Adipocyte (in vitro differentiated cells): ENCODE results near the gene PARVA.

ENCODE experiments used
- DNase-seq: peaks from one replicate; pipeline ENCODE4 v3.0.0-alpha.2; 2015; ENCODE audit warnings: low read depth
- H3K27me3 ChIP-seq: replicated peaks from 2 replicates; pipeline ENCODE4 v1.7.0; 2013; ENCODE audit warnings: mild to moderate bottlenecking, low read length, moderate library complexity; ENCODE audit not compliant: control insufficient read depth, insufficient read depth
- H3K36me3 ChIP-seq: 2 replicates; pipeline ENCODE4 v1.7.0; 2013; ENCODE audit warnings: low read length, mild to moderate bottlenecking, moderate library complexity; ENCODE audit not compliant: control insufficient read depth, insufficient read depth, severe bottlenecking
- H3K4me1 ChIP-seq: 2 replicates; pipeline ENCODE4 v1.7.0; 2013; ENCODE audit warnings: mild to moderate bottlenecking, low read length, moderate library complexity; ENCODE audit not compliant: control insufficient read depth, insufficient read depth
- H3K4me3 ChIP-seq: 2 replicates; pipeline ENCODE4 v1.7.0; 2013; ENCODE audit warnings: mild to moderate bottlenecking, low read length, moderate library complexity
- H3K9ac ChIP-seq: 2 replicates; pipeline ENCODE4 v1.7.0; 2013; ENCODE audit warnings: mild to moderate bottlenecking, low read length, moderate library complexity
- H3K9me3 ChIP-seq: 2 replicates; pipeline ENCODE4 v1.7.0; 2013; ENCODE audit warnings: mild to moderate bottlenecking, low read length, moderate library complexity; ENCODE audit not compliant: control insufficient read depth

Gene PARVA

DNA sequence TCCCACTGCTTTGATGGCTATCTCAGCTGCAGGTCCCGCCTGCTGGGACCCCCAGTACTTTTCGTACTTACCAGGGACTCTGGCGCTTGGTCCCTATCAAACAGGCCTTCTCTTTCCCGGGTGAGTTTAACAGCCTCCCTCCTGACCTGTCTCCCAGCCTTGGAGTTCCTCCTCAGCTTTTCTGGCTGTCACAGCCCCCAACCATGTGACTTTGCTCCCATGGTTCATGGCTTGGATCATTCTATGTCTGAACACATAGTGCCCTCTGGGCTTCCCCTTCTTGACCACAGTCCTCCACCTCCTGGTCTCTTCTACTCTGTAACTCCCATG, 56.9 kb downstream of the PARVA start:
- peaks cover 15% of the 10 kb centered on the region for H3K36me3 ChIP-seq
- H3K4me1 ChIP-seq, result peaks cover 85% of the 10 kb centered on the region
- peak; percentile 57 for DNase-seq
- H3K4me3 ChIP-seq, result peak overlapping the region; percentile 10
- H3K27me3 ChIP-seq, result no peaks in the 10 kb centered on the region
- H3K9me3 ChIP-seq, result no peaks in the 10 kb centered on the region
- H3K9ac ChIP-seq, result peak overlapping the region; percentile 65

DNA sequence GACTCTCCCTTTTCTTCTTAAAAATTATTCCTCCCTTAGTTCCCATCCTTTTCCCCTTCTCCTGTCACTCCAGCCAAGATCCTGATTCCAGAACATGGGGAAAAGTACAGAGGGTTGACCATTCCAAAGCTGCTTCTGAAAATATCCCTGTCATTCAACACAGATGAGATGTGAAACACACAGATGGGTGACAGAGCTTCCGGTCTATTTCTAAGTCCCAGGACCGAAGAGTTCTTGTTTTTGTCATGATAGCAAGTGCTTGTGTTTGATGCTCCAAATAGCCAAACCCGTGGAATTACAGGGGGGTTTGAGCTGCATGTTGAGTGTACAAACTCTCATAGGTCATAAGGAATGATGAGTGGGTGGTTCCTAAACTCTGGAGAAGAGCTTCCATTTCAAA, 57.9 kb downstream of the PARVA start:
- peaks cover 78% of the 10 kb centered on the region for H3K4me1 ChIP-seq
- no peak for DNase-seq

DNA sequence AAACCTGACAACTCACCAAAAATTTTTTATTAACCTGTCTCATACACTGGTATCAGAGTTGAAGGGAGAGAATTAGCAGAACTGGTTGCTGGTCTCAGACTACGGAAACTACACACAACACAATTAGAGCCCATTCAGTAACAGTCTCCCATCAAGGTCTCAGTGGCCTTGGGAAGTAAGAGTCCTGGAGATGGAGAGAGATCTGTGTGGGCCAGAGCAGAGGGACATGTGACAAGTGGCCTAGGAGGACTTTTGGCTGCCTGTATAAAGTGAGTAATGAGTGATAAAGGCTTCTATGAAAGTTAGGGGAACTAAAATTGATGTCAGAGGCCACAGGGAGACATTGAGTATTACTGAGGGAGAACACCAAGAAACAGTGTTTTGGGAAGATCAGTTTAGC, 58.9 kb downstream of the PARVA start:
- Histone ChIP-seq H3K9me3 (no peaks in the 10 kb centered on the region), H3K9ac (no peak overlapping the region), H3K4me1 (peaks cover 70% of the 10 kb centered on the region), H3K4me3 (no peak overlapping the region), H3K36me3 (peaks cover 22% of the 10 kb centered on the region), H3K27me3 (no peaks in the 10 kb centered on the region)
- no peak for DNase-seq

More for the DNA sequence above, 57.9 kb downstream of the PARVA start:
- Histone ChIP-seq H3K27me3 (no peaks in the 10 kb centered on the region), H3K4me3 (no peak overlapping the region), H3K9ac (no peak overlapping the region), H3K9me3 (no peaks in the 10 kb centered on the region), H3K36me3 (peaks cover 15% of the 10 kb centered on the region)

DNA sequence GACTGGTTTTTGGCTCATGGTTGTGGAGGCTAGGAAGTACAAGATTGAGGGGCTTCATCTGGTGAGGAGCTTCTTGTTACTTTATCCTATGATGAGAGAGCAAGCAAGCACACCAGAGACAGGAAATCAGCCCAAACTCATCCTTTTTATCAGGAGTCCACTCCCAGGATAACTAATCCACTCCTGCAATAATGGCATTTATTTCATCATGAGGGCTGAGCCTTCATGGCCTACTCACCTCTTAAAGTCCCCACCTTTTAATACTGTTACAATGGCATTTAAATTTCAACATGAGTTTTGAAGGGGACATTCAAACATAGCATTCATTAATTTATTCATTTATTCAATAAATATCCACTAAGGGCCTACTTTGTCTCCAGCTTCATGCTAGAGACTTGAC, 60.9 kb downstream of the PARVA start:
- Histone ChIP-seq H3K4me1 (peaks cover 59% of the 10 kb centered on the region), H3K9me3 (no peaks in the 10 kb centered on the region), H3K9ac (no peak overlapping the region), H3K4me3 (no peak overlapping the region), H3K27me3 (no peaks in the 10 kb centered on the region), H3K36me3 (peaks cover 22% of the 10 kb centered on the region)
- no peak for DNase-seq

GRCh38 chr11:12439615-12440014, 62.2 kb downstream of the PARVA start:
- Histone ChIP-seq H3K36me3 (peaks cover 30% of the 10 kb centered on the region), H3K27me3 (no peaks in the 10 kb centered on the region), H3K9me3 (no peaks in the 10 kb centered on the region), H3K4me3 (no peak overlapping the region), H3K4me1 (peaks cover 45% of the 10 kb centered on the region), H3K9ac (no peak overlapping the region)
- no peak for DNase-seq

DNA sequence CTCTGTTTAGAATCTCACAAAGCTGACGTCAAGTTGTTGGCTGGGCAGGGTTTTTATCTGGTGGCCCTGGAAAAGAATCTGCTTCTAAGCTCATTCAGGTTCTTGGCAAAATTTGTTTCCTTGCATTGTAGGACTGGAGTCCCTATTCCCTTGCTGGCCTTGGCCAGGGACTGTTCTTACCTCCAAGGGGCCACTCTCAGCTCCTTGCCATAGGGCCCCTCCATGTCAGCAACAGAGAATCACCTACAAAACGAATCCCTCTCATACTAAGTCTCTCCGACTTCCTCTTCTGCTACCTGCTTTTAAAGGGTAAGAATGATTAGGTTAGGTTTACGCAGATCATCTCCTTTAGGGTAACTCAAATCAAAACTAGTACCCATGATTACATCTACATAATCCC, 63.2 kb downstream of the PARVA start:
- Histone ChIP-seq H3K9me3 (no peaks in the 10 kb centered on the region), H3K36me3 (peaks cover 30% of the 10 kb centered on the region), H3K9ac (no peak overlapping the region), H3K4me1 (peaks cover 40% of the 10 kb centered on the region), H3K4me3 (no peak overlapping the region), H3K27me3 (no peaks in the 10 kb centered on the region)
- DNase-seq, result no peak

GRCh38 chr11:12441231-12441861, 64.0 kb downstream of the PARVA start:
- Histone ChIP-seq H3K4me3 (no peak overlapping the region), H3K9me3 (no peaks in the 10 kb centered on the region), H3K4me1 (peaks cover 38% of the 10 kb centered on the region), H3K9ac (no peak overlapping the region), H3K27me3 (no peaks in the 10 kb centered on the region), H3K36me3 (peaks cover 25% of the 10 kb centered on the region)
- DNase-seq, result peak; percentile 53

GRCh38 chr11:12444601-12445000, 67.2 kb downstream of the PARVA start:
- H3K36me3 ChIP-seq, result peaks cover 15% of the 10 kb centered on the region
- no peak overlapping the region for H3K9ac ChIP-seq
- no peak for DNase-seq
- no peaks in the 10 kb centered on the region for H3K9me3 ChIP-seq
- H3K4me3 ChIP-seq, result no peak overlapping the region
- peaks cover 17% of the 10 kb centered on the region for H3K4me1 ChIP-seq
- no peaks in the 10 kb centered on the region for H3K27me3 ChIP-seq

DNA sequence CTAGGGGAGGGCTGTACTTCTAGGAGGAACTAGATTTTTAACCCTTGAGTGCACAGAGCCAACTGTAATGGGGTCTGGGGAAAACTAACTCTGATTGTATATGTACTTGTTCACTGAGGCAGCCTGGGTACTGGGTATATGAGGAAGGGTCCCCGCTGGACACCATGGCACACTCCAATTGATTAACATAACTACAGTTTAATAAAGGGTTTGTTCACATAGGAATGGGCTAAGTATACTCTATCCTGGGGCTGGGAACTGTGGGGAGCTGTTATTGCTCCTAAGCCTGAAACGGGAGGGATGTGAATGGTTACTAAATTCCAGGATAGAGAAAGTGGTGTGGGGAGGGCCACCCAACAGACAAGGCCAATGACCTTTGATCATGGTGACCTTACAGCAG, 67.6 kb downstream of the PARVA start:
- Histone ChIP-seq H3K9ac (no peak overlapping the region), H3K4me1 (peaks cover 19% of the 10 kb centered on the region), H3K9me3 (no peaks in the 10 kb centered on the region), H3K36me3 (peaks cover 15% of the 10 kb centered on the region), H3K4me3 (no peak overlapping the region), H3K27me3 (no peaks in the 10 kb centered on the region)
- no peak for DNase-seq

GRCh38 chr11:12446863-12447262, 69.5 kb downstream of the PARVA start:
- H3K27me3 ChIP-seq, result no peaks in the 10 kb centered on the region
- no peak overlapping the region for H3K4me3 ChIP-seq
- H3K9ac ChIP-seq, result no peak overlapping the region
- DNase-seq, result no peak
- H3K36me3 ChIP-seq, result peaks cover 8% of the 10 kb centered on the region
- peaks cover 16% of the 10 kb centered on the region for H3K4me1 ChIP-seq
- H3K9me3 ChIP-seq, result no peaks in the 10 kb centered on the region

GRCh38 chr11:12448131-12448939, 71.0 kb downstream of the PARVA start:
- H3K9ac ChIP-seq, result no peak overlapping the region
- peaks cover 8% of the 10 kb centered on the region for H3K36me3 ChIP-seq
- no peaks in the 10 kb centered on the region for H3K27me3 ChIP-seq
- H3K4me3 ChIP-seq, result no peak overlapping the region
- no peak for DNase-seq
- H3K9me3 ChIP-seq, result no peaks in the 10 kb centered on the region
- peaks cover 13% of the 10 kb centered on the region for H3K4me1 ChIP-seq
